Raji (cell line): Measurements from ENCODE around the gene HNRNPCL2.
"Not testable (repeated sequence)": the region's sequence is repeated elsewhere in the genome, so short reads cannot be mapped to it uniquely, and the experiment has no call there.

Experiments
- POLR2A ChIP-seq: IDR thresholded peaks from 2 replicates; pipeline ENCODE4 v1.6.1; 2011; ENCODE audit warnings: low read depth, low read length, control low read depth; ENCODE audit not compliant: insufficient read depth

Gene HNRNPCL2

GRCh38 chr1:13116754-13117153, at the start of gene HNRNPCL2:
Gene HNRNPCL2, minus strand, starts transcription at chr1:13116854. Its CDS starts 454 bp downstream, at chr1:13116400.
- not testable (repeated sequence) for TF ChIP-seq POLR2A

- TF ChIP-seq POLR2A: not testable (repeated sequence)
These were observed 48.9 kb upstream of the HNRNPCL2 start, which contains the start of gene HNRNPCL4 for GRCh38 chr1:13165531-13165930. Gene HNRNPCL4, minus strand, starts transcription at chr1:13165631. Its CDS starts 164 bp downstream, at chr1:13165467.

GRCh38 chr1:13155909-13156308, 39.3 kb upstream of the HNRNPCL2 start, which contains the start of gene PRAMEF26:
Gene PRAMEF26, minus strand, starts transcription at chr1:13156009. Its CDS starts 2,914 bp downstream, at chr1:13153095.
- TF ChIP-seq POLR2A: not testable (repeated sequence)

GRCh38 chr1:13070474-13070873, 46.2 kb downstream of the HNRNPCL2 start, which contains the start of gene PRAMEF25:
Gene PRAMEF25, plus strand, starts transcription at chr1:13070774. Its CDS starts 2,920 bp downstream, at chr1:13073694.
- not testable (repeated sequence) for TF ChIP-seq POLR2A
